CD4-positive, alpha-beta T cell treated with Interleukin-17A for 1 hour (primary cell): ENCODE measurements around the gene TP53RK.

ENCODE experiments used
- DNase-seq: peaks from one replicate; pipeline ENCODE4 v3.0.0-alpha.2; 2020

TP53RK gene

DNA sequence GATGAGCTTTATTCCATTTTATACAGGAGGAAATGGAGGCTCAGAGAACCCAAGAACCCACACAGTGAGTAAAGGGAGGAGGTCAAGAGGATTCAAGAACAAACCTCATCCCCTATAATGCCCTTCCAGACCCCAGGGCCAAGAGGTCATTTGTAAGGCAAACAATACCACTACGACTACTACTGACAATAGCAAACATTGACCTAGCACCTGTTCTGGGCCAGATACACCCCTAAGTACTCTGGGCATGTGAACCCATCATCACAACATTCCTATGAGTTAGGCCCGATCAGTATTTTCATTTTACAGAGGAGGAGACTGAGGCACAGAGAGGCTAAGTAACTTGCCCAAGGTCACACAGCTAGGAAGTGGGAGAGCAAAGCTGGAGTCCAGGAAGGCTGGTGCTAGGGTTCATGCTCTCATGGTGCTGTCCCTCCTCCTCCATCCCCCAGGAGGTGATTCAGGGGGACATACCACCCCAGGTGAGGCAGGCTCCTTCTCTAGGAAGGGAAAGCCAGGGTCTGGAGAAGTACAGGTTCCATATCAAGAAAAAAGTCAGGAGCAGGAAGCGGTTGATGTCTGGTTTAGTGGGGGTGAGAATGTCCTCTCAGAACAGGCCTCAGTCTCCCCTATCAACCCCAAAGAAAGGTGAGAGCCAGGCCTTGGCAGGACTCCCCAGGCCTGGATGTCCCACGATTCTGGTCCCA lies 51.7 kb downstream of the TP53RK start:
- no peak for DNase-seq

DNA sequence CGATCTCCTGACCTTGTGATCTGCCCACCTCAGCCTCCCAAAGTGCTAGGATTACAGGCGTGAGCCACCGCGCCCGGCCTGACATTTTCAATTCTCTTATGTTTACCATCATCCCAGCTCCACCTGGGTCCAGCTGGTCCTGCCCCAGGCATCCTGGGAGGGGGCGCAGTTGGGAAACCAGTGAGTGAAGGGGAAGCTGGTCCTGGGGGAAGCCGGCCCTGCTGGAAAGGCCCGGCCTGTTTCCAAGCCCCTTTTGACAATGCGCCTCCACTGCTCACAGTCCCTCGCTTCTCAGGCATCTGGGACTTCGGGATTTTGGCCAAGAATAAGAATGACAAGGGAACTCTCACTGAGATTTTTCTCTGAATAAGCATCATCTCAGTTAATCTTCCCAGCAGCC lies 52.2 kb downstream of the TP53RK start:
- DNase-seq, result no peak

DNA sequence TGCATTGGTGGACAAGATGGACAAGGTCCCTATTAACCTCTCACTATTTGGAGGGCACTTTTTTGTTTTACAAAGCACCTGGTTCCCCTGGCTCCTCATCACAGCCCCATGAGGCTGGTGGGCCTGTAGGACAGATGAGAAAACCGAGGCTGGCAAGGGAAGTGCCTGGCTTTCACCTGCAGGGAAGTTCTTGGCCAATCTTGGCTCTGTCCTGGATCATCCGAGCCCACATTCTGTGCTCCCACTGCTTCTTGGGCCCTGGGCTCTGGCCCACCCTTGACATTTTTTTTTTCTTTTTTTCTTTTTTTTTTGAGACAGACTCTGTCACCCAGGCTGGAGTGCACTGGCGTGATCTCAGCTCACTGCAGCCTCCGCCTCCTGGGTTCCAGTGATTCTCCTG lies 52.7 kb downstream of the TP53RK start:
- DNase-seq, result no peak

DNA sequence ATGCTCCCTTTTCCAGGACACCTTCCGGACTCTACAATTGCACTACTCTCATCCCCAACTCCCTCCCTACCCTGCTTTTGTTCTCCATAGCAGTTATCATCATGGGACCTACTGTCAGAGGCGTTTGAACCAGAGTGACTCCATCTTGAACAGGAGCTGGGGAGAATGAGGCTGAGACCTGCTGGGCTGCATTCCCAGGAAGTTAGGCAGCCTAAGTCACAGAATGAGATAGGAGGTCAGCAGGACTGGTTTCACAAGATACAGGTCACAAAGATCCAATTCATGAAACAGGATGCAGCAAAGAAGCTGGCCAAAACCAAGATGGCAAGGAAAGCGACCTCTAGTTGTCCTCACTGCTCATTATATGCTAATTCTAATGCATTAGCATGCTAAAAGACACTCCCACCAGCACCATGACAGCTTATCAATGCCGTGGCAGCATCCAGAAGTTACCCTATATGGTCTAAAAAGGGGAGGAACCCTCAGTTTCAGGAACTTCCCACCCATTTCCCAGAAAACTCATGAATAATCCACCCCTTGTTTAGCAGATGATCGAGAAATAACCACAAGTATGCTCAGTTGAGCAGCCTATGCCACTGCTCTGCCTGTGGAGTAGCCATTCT lies 53.6 kb downstream of the TP53RK start:
- DNase-seq, result no peak

DNA sequence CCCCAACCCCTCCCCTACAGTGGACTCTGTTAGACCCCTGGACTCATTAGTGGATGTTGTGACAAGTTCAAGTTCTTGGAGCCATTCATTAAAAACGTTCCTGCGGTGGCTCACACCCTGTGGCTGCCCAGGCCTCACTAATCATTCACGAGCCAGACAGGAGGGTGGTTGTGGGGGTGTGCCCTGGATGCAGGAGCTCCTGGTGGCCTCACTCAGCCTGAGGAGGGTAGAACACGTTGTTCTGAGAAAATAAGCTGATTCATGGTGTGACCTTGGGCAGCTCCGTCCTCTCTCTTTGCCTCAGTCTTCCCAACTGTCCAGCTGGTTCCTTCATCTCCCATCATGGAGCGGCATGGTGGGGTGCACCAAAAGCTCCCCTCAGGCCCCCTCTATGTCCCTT lies 54.7 kb downstream of the TP53RK start:
- DNase-seq, result no peak
